Tibial artery (tissue), 4 donors: ENCODE data around the gene FOXK1.
A peak's percentile ranks its signal among the peaks of the same experiment; 100 is the strongest.

Experiments used
- DNase-seq, 2 donors: peaks; one replicate each; pipeline ENCODE4 v3.0.0-alpha.2; 2019
- H3K27ac ChIP-seq, 2 donors: fragments of 200-600 bp; sonication (generic) in 1 of 2; 1 replicate in 1 of 2; 2 replicates in 1 of 2; pipeline ENCODE4 v1.5.1; 2018 to 2019; ENCODE audit warnings: mild to moderate bottlenecking in 1 of 2
- H3K27me3 ChIP-seq, 2 donors: fragments of 200-600 bp; sonication (generic) in 1 of 2; one replicate each; pipeline versions ENCODE4 v1.5.1 to v1.6.0; 2016 to 2019
- H3K36me3 ChIP-seq, 3 donors: fragments of 200-600 bp; sonication (generic) in 2 of 3; one replicate each; pipeline ENCODE4 v1.5.1; 2016 to 2019; ENCODE audit warnings: mild to moderate bottlenecking in 2 of 3
- H3K4me1 ChIP-seq, 4 donors: fragments of 200-600 bp; sonication (generic) in 2 of 4; 1 replicate in 3 of 4; 2 replicates in 1 of 4; pipeline ENCODE4 v1.5.1; 2016 to 2019
- H3K4me3 ChIP-seq, 2 donors: fragments of 200-600 bp; sonication (generic) in 1 of 2; 1 replicate in 1 of 2; 2 replicates in 1 of 2; pipeline ENCODE4 v1.5.1; 2018 to 2019; ENCODE audit warnings: mild to moderate bottlenecking in 2 of 2
- H3K9me3 ChIP-seq, 3 donors: fragments of 200-600 bp; sonication (generic) in 1 of 3; one replicate each; pipeline ENCODE4 v1.5.1; 2016 to 2019
- intact Hi-C: fragments of 100-400 bp; cut with DNase I; formaldehyde crosslinking; loops from one replicate; pipeline ENCODE4 v1.15.0; 2023; ENCODE audit warnings: low total_unique reads
- TF ChIP-seq, protein P1 (sequence below), 2 experiments: fragments of 200-600 bp in 1 of 2; fragments of 450-650 bp in 1 of 2; IDR thresholded peaks; one replicate each; pipeline ENCODE4 v1.5.1; 2017 to 2019; ENCODE audit warnings: antibody characterized with exemption in 2 of 2, mild to moderate bottlenecking in 1 of 2, moderate library complexity in 1 of 2

FOXK1 gene

GRCh38 chr7:4681886-4682620 lies at the start of gene FOXK1:
FOXK1 (plus strand) TSS chr7:4682295; CDS start chr7:4682309, 14 bp downstream.
- no peaks in the 10 kb centered on the region for H3K27me3 ChIP-seq
- DNase-seq: peak; percentile 61 to 84
- TF ChIP-seq, protein P1, sequence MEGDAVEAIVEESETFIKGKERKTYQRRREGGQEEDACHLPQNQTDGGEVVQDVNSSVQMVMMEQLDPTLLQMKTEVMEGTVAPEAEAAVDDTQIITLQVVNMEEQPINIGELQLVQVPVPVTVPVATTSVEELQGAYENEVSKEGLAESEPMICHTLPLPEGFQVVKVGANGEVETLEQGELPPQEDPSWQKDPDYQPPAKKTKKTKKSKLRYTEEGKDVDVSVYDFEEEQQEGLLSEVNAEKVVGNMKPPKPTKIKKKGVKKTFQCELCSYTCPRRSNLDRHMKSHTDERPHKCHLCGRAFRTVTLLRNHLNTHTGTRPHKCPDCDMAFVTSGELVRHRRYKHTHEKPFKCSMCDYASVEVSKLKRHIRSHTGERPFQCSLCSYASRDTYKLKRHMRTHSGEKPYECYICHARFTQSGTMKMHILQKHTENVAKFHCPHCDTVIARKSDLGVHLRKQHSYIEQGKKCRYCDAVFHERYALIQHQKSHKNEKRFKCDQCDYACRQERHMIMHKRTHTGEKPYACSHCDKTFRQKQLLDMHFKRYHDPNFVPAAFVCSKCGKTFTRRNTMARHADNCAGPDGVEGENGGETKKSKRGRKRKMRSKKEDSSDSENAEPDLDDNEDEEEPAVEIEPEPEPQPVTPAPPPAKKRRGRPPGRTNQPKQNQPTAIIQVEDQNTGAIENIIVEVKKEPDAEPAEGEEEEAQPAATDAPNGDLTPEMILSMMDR (IDR thresholded peaks at IDR 0.05): no peak
- H3K4me3 ChIP-seq: peak within 1 kb of the TSS; percentile 95 to 99
- no peaks in the 10 kb centered on the region for H3K36me3 ChIP-seq
- peak within 1 kb of the TSS; percentile 95 to 97 for H3K27ac ChIP-seq
- peaks cover 0 to 32% (median 19%) of the 10 kb centered on the region in 4 donors for H3K4me1 ChIP-seq
- intact Hi-C loops: loop anchor here (5.0 kb wide), 2 partner anchors 40 to 70 kb away; no protein-coding TSS in a partner anchor
- no peaks in the 10 kb centered on the region for H3K9me3 ChIP-seq

DNA sequence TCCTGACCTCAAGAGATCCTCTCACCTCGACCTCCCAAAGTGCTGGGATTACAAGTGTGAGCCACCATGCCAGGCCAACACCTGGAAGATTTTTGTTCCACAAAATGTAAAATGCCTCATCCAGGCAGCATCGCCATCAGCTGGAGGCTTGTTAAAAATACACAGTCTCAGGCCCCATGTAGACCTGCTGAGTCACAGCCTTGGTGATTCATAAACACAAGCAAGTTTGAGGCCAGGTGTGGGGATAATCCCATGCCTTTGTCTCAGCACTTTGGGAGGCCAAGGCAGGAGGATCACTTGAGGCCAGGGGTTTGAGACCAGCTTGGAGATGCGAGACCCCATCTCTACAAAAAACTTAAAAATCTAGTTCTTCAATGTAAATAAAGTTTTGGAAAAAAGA lies 49.1 kb upstream of the FOXK1 start:
- Histone ChIP-seq H3K36me3 (no peaks in the 10 kb centered on the region), H3K27me3 (no peaks in the 10 kb centered on the region), H3K9me3 (no peaks in the 10 kb centered on the region), H3K4me3 (no peak overlapping the region), H3K4me1 (peaks cover 0 to 13% (median 8%) of the 10 kb centered on the region in 4 donors), H3K27ac (no peak overlapping the region)
- intact Hi-C loops: no loop called here
- TF ChIP-seq, protein P1 (IDR thresholded peaks at IDR 0.05): no peak
- no peak for DNase-seq

- intact Hi-C loops: no loop called here
- H3K36me3 ChIP-seq: no peaks in the 10 kb centered on the region
- no peaks in the 10 kb centered on the region for H3K27me3 ChIP-seq
- no peaks in the 10 kb centered on the region for H3K9me3 ChIP-seq
- H3K4me1 ChIP-seq: peaks cover 0 to 13% (median 8%) of the 10 kb centered on the region in 4 donors
- H3K27ac ChIP-seq: no peak overlapping the region
- no peak overlapping the region for H3K4me3 ChIP-seq
- DNase-seq: no peak
- TF ChIP-seq, protein P1 (IDR thresholded peaks at IDR 0.05): no peak
Observed at GRCh38 chr7:4634166-4634565, 47.9 kb upstream of the FOXK1 start.

DNA sequence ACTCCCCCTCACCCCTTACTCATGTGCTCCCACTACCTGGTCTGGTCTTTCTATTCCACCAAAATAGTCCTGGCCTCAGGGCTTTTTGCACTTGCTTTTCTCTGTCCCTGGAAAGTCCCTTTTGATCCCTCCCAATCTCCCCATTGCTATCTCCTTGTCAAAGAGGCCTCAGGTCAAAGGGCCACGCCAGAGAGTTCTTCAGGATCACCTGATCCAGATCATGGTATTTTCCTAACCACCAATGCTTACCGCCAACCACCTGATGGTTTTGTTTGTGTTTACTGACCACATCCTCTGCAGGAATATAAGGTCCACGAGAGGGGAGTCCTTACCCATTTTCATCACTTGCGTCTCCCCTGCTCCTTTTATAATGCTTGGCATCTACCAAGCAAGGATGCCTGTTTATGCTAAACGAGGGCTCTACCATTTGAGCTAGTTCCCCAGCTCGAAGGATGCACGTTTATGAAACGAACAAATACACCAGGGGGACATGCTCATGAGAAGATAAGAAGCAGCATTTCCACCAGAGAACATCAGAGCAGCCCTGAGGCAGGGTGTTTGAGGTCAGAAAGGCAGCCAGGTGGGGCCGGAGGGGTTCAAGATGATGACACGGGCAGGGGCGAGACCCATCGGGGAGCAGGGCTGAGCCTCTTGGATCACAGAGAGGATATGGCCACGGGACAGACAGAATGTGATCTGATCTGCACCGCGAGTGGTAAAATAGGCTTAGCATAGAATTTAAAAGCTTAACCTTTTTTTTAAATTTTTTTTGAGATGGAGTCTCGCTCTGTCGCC lies 43.1 kb upstream of the FOXK1 start:
- H3K36me3 ChIP-seq: no peaks in the 10 kb centered on the region
- H3K4me3 ChIP-seq: no peak overlapping the region
- no peak for DNase-seq
- no peaks in the 10 kb centered on the region for H3K9me3 ChIP-seq
- H3K27ac ChIP-seq: no peak overlapping the region
- intact Hi-C loops: no loop called here
- H3K27me3 ChIP-seq: no peaks in the 10 kb centered on the region
- H3K4me1 ChIP-seq: peaks cover 0 to 13% (median 7%) of the 10 kb centered on the region in 4 donors
- TF ChIP-seq, protein P1 (IDR thresholded peaks at IDR 0.05): no peak

GRCh38 chr7:4641091-4641666 lies 40.9 kb upstream of the FOXK1 start:
- H3K9me3 ChIP-seq: no peaks in the 10 kb centered on the region
- intact Hi-C loops: loop anchor here (5.0 kb wide), 1 partner anchor 41 kb away; the partner anchor contains the start of gene FOXK1

More at GRCh38 chr7:4641091-4641666, 40.9 kb upstream of the FOXK1 start:
- TF ChIP-seq, protein P1 (IDR thresholded peaks at IDR 0.05): peak in 1 of 2 experiments; percentile 15
- DNase-seq: no peak
- peak overlapping the region; percentile 84 to 93 for H3K27ac ChIP-seq
- H3K27me3 ChIP-seq: no peaks in the 10 kb centered on the region
- peaks cover 0 to 13% (median 7%) of the 10 kb centered on the region in 4 donors for H3K4me1 ChIP-seq
- peak overlapping the region; percentile 64 to 69 for H3K4me3 ChIP-seq
- H3K36me3 ChIP-seq: no peaks in the 10 kb centered on the region
